Prostate gland (tissue), 2 donors: ENCODE data around the gene KTN1. TPM values are rescaled to one million over a fixed set of nuclear protein-coding genes. Genes with fewer than 3 reads are reported as not detected.

Experiments used
- DNase-seq: peaks from one replicate; pipeline ENCODE4 v3.0.0-alpha.2; 2019; ENCODE audit warnings: low spot score
- H3K27ac ChIP-seq, 2 donors: fragments of 200-600 bp; sonication (generic); 2 replicates each; pipeline ENCODE4 v1.5.1; 2017 to 2019
- H3K27me3 ChIP-seq: fragments of 200-600 bp; sonication (generic); replicated peaks from 2 replicates; pipeline ENCODE4 v1.5.1; 2019; ENCODE audit not compliant: insufficient read depth
- H3K36me3 ChIP-seq, 2 donors: fragments of 200-600 bp; sonication (generic); 1 replicate in 1 of 2; 2 replicates in 1 of 2; pipeline versions ENCODE4 v1.5.1 to v1.8.1; 2017 to 2019
- H3K4me1 ChIP-seq: fragments of 200-600 bp; sonication (generic); replicated peaks from 2 replicates; pipeline ENCODE4 v1.5.1; 2019
- H3K4me3 ChIP-seq, 2 donors: fragments of 200-600 bp; sonication (generic); 2 replicates each; pipeline ENCODE4 v1.5.1; 2017 to 2019
- H3K9me3 ChIP-seq: fragments of 200-600 bp; sonication (generic); 2 replicates; pipeline ENCODE4 v1.5.1; 2017
- CTCF ChIP-seq, 4 experiments: fragments of 200-600 bp in 2 of 4; fragments of 450-650 bp in 2 of 4; sonication (generic) in 2 of 4; IDR thresholded peaks; 1 replicate in 3 of 4; 2 replicates in 1 of 4; pipeline ENCODE4 v1.5.1; 2016 to 2019; ENCODE audit warnings: antibody characterized with exemption in 4 of 4, mild to moderate bottlenecking in 2 of 4, moderate library complexity in 2 of 4
- POLR2A ChIP-seq: fragments of 450-650 bp; IDR thresholded peaks from one replicate; pipeline ENCODE4 v1.6.1; 2016; ENCODE audit warnings: antibody characterized with exemption, mild to moderate bottlenecking
- POLR2AphosphoS5 ChIP-seq: sonication (generic); formaldehyde crosslinking; IDR thresholded peaks from one replicate; pipeline ENCODE4 v1.6.1; 2017; ENCODE audit warnings: antibody characterized with exemption
- WGBS: methylation state at CpG from one replicate; pipeline ENCODE4 v1.1.5; 2018; 5-methylcytosine and 5-hydroxymethylcytosine counted together
- intact Hi-C: fragments of 100-400 bp; cut with DNase I; formaldehyde crosslinking; loops from one replicate; pipeline ENCODE4 v1.14.2; 2022
- total RNA-seq, 2 donors: library from RNA; depleted of rRNA; stranded (reverse); fragments of >200 nt; gene quantifications; one replicate each; pipeline ENCODE4 v1.1.0, GENCODE V29; 2016

KTN1 gene
- total RNA-seq, 2 donors from 2014 or later, result 84.2 to 162 TPM

DNA sequence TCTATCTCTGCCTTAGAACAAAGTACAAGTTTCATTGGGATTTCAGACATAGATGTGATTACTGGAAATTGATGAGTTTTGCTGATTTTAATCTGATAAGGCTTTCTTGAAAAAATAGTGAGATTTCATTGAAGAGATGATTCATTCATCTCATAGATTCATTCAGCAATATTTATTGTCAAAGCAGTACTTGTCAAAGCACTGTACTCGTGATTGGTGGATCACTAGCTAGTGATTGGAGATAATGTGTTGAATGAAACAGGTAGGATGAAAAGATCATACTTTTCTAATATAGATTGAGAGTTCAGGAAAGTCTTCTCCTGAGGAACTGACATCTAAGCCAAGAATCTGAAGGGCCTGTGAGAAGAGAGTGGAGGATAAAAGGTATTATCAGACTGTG, 71.0 kb downstream of the KTN1 start:
- intact Hi-C loops, result no loop called here
- H3K36me3 ChIP-seq, result no peaks in the 10 kb centered on the region
- no peak for DNase-seq
- 88% methylated on average over 1 of the region's 1 CpG for WGBS
- no peaks in the 10 kb centered on the region for H3K9me3 ChIP-seq
- TF ChIP-seq POLR2AphosphoS5 (no peak), CTCF (IDR thresholded peaks at IDR 0.05) (no peak), POLR2A (no peak)
- no peaks in the 10 kb centered on the region for H3K27me3 ChIP-seq
- H3K4me1 ChIP-seq, result no peaks in the 10 kb centered on the region
- no peak overlapping the region for H3K4me3 ChIP-seq
- H3K27ac ChIP-seq, result no peak overlapping the region

DNA sequence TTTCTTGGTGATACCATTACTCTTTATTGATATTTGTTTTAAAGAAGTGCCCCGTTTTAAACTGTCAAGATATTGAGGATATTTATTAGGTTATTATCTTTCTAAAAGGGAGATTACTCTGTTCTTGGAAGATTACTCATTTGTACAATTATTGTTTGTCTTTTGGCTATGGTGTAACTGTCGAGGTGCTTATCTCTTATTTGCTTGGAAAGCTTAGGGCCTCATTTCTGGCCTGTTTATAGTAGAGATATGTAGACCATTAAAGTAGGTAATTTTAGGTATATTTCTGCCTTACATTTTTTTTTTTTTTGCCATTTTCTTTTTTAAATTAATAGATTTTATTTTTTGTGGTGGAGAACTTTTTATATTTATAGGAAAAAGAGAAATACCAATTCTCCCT, 74.2 kb downstream of the KTN1 start:
- Histone ChIP-seq H3K9me3 (no peaks in the 10 kb centered on the region), H3K27me3 (no peaks in the 10 kb centered on the region), H3K4me3 (no peak overlapping the region), H3K36me3 (no peaks in the 10 kb centered on the region), H3K27ac (no peak overlapping the region), H3K4me1 (no peaks in the 10 kb centered on the region)
- intact Hi-C loops, result no loop called here
- WGBS, result 16% methylated on average over 2 of the region's 2 CpGs
- TF ChIP-seq POLR2AphosphoS5 (peak; percentile 24), POLR2A (no peak), CTCF (IDR thresholded peaks at IDR 0.05) (no peak)
- no peak for DNase-seq

DNA sequence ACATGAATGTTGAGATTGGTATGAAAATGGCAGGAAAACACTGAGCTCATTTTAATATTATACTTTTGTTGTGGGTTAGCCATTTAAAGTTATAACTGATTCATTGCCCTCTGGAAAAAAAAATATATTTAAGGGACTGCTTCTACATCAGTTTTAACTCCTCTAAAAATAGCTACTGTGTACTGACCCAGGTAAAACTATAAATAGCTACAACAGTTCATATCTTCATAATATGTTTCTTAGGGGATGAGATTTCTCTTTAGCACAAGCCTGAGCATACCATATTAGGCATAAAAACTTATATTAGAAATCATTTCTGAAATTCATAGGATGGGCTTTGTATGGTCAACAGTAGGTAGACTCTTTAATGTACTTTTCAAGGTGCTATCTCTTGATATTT, 81.0 kb downstream of the KTN1 start:
- H3K9me3 ChIP-seq, result no peaks in the 10 kb centered on the region
- no peaks in the 10 kb centered on the region for H3K36me3 ChIP-seq
- H3K4me1 ChIP-seq, result no peaks in the 10 kb centered on the region
- no peak for TF ChIP-seq POLR2A
- no peaks in the 10 kb centered on the region for H3K27me3 ChIP-seq
- no peak overlapping the region for H3K27ac ChIP-seq
- intact Hi-C loops, result no loop called here
- DNase-seq, result no peak
- H3K4me3 ChIP-seq, result no peak overlapping the region

- Histone ChIP-seq H3K27me3 (no peaks in the 10 kb centered on the region), H3K4me3 (no peak overlapping the region), H3K36me3 (no peaks in the 10 kb centered on the region), H3K4me1 (no peaks in the 10 kb centered on the region), H3K27ac (no peak overlapping the region), H3K9me3 (no peaks in the 10 kb centered on the region)
- DNase-seq, result no peak
- intact Hi-C loops, result no loop called here
- 89% methylated on average over 5 of the region's 5 CpGs for WGBS
- TF ChIP-seq POLR2AphosphoS5, result no peak
- no peak for TF ChIP-seq POLR2A
- no peak for TF ChIP-seq CTCF (IDR thresholded peaks at IDR 0.05)
These were observed 82.7 kb downstream of the KTN1 start for GRCh38 chr14:55662752-55663151.

- H3K27me3 ChIP-seq, result no peaks in the 10 kb centered on the region
- 94% methylated on average over 4 of the region's 4 CpGs for WGBS
- intact Hi-C loops, result no loop called here
- DNase-seq, result no peak
- TF ChIP-seq POLR2AphosphoS5 (no peak), CTCF (IDR thresholded peaks at IDR 0.05) (no peak), POLR2A (no peak)
- H3K27ac ChIP-seq, result no peak overlapping the region
- H3K4me3 ChIP-seq, result no peak overlapping the region
- H3K9me3 ChIP-seq, result no peaks in the 10 kb centered on the region
- no peaks in the 10 kb centered on the region for H3K36me3 ChIP-seq
- no peaks in the 10 kb centered on the region for H3K4me1 ChIP-seq
These were observed 85.2 kb downstream of the KTN1 start for GRCh38 chr14:55665067-55665675.
